Testis (tissue), 3 donors: ENCODE results near the gene FBXO21. TPM values are rescaled to one million over a fixed set of nuclear protein-coding genes. Genes with fewer than 3 reads are reported as not detected.

Source experiments
- DNase-seq: peaks from one replicate; pipeline ENCODE4 v3.0.0-alpha.2; 2019
- H3K27ac ChIP-seq, 2 donors: fragments of 200-600 bp; sonication (generic); one replicate each; pipeline ENCODE4 v1.5.1; 2019
- H3K27me3 ChIP-seq: fragments of 200-600 bp; sonication (generic); one replicate; pipeline ENCODE4 v1.5.1; 2019
- H3K36me3 ChIP-seq: fragments of 200-600 bp; sonication (generic); one replicate; pipeline ENCODE4 v1.5.1; 2017; ENCODE audit warnings: low read depth; ENCODE audit errors: missing control alignments
- H3K4me1 ChIP-seq: fragments of 200-600 bp; sonication (generic); one replicate; pipeline ENCODE4 v1.5.1; 2019
- H3K4me3 ChIP-seq, 2 donors: fragments of 200-600 bp; sonication (generic); one replicate each; pipeline ENCODE4 v1.5.1; 2017 to 2019
- H3K9me3 ChIP-seq: fragments of 200-600 bp; sonication (generic); one replicate; pipeline ENCODE4 v1.5.1; 2017
- CTCF ChIP-seq, 3 experiments: fragments of 450-650 bp in 2 of 3; fragments of 200-600 bp in 1 of 3; sonication (generic) in 1 of 3; IDR thresholded peaks; one replicate each; pipeline ENCODE4 v1.5.1; 2016 to 2019; ENCODE audit warnings: antibody characterized with exemption in 3 of 3, mild to moderate bottlenecking in 2 of 3, moderate library complexity in 1 of 3
- POLR2A ChIP-seq: fragments of 450-650 bp; IDR thresholded peaks from one replicate; pipeline ENCODE4 v1.6.1; 2017; ENCODE audit warnings: antibody characterized with exemption, mild to moderate bottlenecking, moderate library complexity
- WGBS, 2 donors: methylation state at CpG; one replicate each; pipeline ENCODE4 v1.1.5; 2018; 5-methylcytosine and 5-hydroxymethylcytosine counted together
- intact Hi-C: fragments of 100-400 bp; cut with DNase I; formaldehyde crosslinking; loops from one replicate; pipeline ENCODE4 v1.15.1; 2023; ENCODE audit warnings: low total_unique reads
- polyA plus RNA-seq: library from polyadenylated mRNA; stranded (reverse); fragments of 350-450 nt; fragmentation: Illumina TruSeq; extraction: RNeasy Lipid Tissue Mini Kit (QIAGEN cat#74804); gene quantifications from one replicate; pipeline ENCODE4 v1.2.3, GENCODE V29; 2014; ENCODE audit warnings: low read depth, low replicate concordance; ENCODE audit not compliant: insufficient read depth
- total RNA-seq, 2 donors: library from RNA; depleted of rRNA; stranded (reverse); fragments of >200 nt; gene quantifications; one replicate each; pipeline ENCODE4 v1.2.3, GENCODE V29; 2016

The FBXO21 gene
- total and polyA plus RNA-seq, 3 donors from 2014 or later = 101 to 519 (median 290) TPM

GRCh38 chr12:117144599-117144998 lies 45.7 kb downstream of the FBXO21 start:
- WGBS, 2 donors = 91 to 93% methylated on average over 15 of the region's 15 CpGs
- no peaks in the 10 kb centered on the region for H3K27me3 ChIP-seq
- intact Hi-C loops = no loop called here
- TF ChIP-seq CTCF (IDR thresholded peaks at IDR 0.05) (no peak), POLR2A (no peak)
- no peaks in the 10 kb centered on the region for H3K9me3 ChIP-seq
- no peak for DNase-seq
- H3K4me1 ChIP-seq = peaks cover 19% of the 10 kb centered on the region
- H3K4me3 ChIP-seq = no peak overlapping the region
- no peak overlapping the region for H3K27ac ChIP-seq
- no peaks in the 10 kb centered on the region for H3K36me3 ChIP-seq

DNA sequence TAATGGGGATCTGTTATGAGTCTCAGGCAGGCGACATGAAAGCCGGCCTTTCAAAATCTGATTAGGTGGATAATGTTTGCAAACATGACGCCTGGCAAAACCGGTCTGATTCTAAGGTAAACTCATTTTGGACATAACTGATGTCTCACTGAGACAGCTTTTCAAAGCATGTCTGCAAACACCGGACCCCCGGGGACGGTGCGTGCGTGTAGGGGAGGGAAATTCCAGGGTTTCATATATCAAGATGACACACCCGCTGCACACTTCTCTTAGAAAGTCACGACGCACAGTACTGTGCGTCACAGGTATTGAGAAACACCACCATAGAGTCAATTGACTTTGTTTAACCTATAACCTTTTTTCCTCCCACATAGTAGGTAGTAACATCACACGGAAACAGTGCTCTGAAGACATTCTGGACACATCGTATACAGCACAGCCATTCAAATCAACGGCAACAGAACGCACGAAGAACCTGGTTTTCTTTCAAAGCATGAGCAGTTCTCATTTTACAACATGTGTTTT lies 47.2 kb downstream of the FBXO21 start:
- TF ChIP-seq CTCF (IDR thresholded peaks at IDR 0.05) (no peak), POLR2A (no peak)
- H3K27ac ChIP-seq = no peak overlapping the region
- H3K4me3 ChIP-seq = no peak overlapping the region
- 70 to 90% methylated on average over 18 of the region's 18 CpGs for WGBS, 2 donors
- no peaks in the 10 kb centered on the region for H3K27me3 ChIP-seq
- no peak for DNase-seq
- intact Hi-C loops = no loop called here
- no peaks in the 10 kb centered on the region for H3K36me3 ChIP-seq
- H3K4me1 ChIP-seq = peaks cover 19% of the 10 kb centered on the region
- H3K9me3 ChIP-seq = no peaks in the 10 kb centered on the region

DNA sequence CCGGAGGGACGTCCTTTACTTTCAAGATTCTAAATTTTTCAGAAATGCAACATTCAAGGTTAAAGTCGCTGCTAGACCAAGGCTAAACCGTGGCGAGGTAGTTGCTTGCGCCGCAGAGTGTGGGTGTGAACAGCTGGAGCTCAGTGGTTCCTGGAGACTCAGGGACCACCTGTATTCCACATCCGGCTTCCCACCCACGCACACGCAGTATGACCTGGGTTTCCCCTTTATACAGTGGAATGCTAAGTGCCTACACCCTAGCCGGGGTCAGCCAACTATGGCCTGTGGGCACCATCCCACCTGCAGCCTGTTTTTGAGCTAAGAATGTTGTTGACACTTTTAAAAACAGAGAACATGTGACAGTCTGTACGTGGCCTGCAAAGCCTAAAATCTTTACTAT lies 48.2 kb downstream of the FBXO21 start:
- Histone ChIP-seq H3K4me1 (peaks cover 19% of the 10 kb centered on the region), H3K27ac (no peak overlapping the region), H3K36me3 (no peaks in the 10 kb centered on the region), H3K9me3 (no peaks in the 10 kb centered on the region), H3K27me3 (no peaks in the 10 kb centered on the region), H3K4me3 (no peak overlapping the region)
- no peak for TF ChIP-seq POLR2A
- no peak for TF ChIP-seq CTCF (IDR thresholded peaks at IDR 0.05)
- intact Hi-C loops = no loop called here
- no peak for DNase-seq
- 47 to 58% methylated on average over 12 of the region's 12 CpGs for WGBS, 2 donors

DNA sequence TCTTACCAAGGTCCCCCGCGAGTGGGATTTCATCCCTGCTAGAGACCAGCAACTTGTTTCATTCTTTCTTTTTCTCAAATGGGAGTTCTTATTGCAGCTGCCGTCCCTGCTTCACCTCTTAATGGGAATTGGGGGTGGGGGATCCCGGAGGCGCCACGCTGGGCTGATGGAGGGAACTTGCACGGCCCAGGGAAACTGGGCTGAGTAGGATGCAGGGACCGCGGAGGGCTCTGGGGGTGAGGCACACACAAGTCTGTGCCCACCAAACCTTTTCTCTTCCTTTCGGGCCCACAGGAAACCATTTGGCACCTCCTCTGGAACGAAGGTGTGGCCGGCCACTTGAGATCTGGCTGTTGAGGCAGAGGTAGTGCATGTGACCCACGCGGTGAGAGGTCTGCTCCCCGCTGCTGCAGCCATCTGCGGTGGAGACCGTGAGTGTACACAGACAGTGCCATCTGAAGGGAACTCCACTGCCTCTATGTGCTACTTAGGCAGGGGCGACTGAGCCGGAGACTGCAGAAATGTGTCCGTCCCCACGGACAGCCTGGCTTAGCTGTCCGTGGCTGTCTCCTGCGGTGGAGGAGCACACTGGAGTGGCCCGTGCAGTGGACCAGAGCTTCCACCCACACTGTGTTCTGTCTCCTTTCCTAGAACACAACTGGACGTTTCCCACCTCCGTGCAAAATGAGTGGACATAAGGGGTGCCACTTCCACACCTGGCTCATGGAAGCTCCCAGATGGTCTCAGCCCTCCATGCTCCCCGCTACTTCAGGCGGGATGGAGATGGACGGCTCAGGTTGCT lies 49.0 kb downstream of the FBXO21 start:
- Histone ChIP-seq H3K9me3 (no peaks in the 10 kb centered on the region), H3K27me3 (no peaks in the 10 kb centered on the region), H3K36me3 (no peaks in the 10 kb centered on the region), H3K4me1 (peaks cover 19% of the 10 kb centered on the region), H3K4me3 (no peak overlapping the region), H3K27ac (no peak overlapping the region)
- no peak for DNase-seq
- no peak for TF ChIP-seq CTCF (IDR thresholded peaks at IDR 0.05)
- WGBS, 2 donors = 72 to 75% methylated on average over 19 to 29 of the region's 29 CpGs
- intact Hi-C loops = no loop called here
